Hindlimb muscle (tissue), 1 donor: Measurements from ENCODE around the gene CD300C. TPM values are rescaled to one million over a fixed set of nuclear protein-coding genes. Genes with fewer than 3 reads are reported as not detected.
"Not testable (repeated sequence)": the region's sequence is repeated elsewhere in the genome, so short reads cannot be mapped to it uniquely, and the experiment has no call there.

Experiments
- DNase-seq: peaks from one replicate; pipeline ENCODE4 v3.0.0-alpha.2; 2013
- polyA plus RNA-seq: library from polyadenylated mRNA; unstranded; fragments of 120-200 nt; gene quantifications from one replicate; pipeline ENCODE4 v1.2.1, GENCODE V29; 2013; ENCODE audit not compliant: insufficient read length

Gene CD300C
- 1.0 TPM for polyA plus RNA-seq

DNA sequence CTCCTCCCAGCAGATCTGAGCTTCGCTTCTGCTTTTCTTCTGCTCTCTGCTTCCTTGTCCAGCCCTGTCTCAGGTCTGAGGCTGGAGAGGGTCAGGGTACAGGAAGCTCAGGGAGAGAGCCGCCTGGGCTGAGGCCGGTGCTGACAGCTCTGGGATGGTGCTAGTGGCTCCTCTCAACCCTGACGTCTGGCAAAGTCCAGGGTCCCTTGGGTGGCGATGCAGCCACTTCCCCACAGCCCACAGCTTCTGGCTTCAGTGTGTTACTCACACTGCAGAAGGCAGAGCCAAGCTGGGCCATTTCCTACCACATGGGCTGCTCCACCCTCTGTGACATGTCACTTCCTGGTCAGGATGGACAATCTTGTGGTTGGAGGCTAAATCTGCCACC is at the start of gene CD300C:
Gene CD300C, minus strand, starts transcription at position 273 of the 388 bp plus-strand sequence. CDS start 333 bp downstream, outside the sequence.
- DNase-seq = no peak

GRCh38 chr17:74595037-74595750 is 49.3 kb upstream of the CD300C start:
- DNase-seq = no peak

GRCh38 chr17:74592087-74592990 is 46.4 kb upstream of the CD300C start, which contains the start of gene CD300LD:
Gene CD300LD (minus strand): TSS chr17:74592283. CDS start chr17:74592202, 81 bp downstream.
- no peak for DNase-seq

DNA sequence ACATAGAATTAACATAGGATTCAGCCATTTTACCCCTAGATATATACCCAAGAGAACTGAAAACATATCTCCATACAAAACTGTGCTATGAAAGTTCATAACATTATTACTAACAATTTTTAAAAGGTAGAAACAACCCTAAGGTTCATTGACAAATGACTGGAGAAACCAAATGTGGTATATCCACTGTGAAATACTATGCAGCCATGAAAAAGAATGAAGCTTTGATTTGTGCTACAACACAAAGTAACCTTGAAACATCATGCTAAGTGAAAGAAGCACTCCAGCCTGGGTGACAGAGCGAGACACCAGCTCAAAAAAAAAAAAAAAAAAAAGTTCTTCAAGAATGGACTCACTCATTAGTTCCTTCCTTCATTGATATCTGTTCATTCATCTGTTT is 45.6 kb upstream of the CD300C start:
- no peak for DNase-seq

DNA sequence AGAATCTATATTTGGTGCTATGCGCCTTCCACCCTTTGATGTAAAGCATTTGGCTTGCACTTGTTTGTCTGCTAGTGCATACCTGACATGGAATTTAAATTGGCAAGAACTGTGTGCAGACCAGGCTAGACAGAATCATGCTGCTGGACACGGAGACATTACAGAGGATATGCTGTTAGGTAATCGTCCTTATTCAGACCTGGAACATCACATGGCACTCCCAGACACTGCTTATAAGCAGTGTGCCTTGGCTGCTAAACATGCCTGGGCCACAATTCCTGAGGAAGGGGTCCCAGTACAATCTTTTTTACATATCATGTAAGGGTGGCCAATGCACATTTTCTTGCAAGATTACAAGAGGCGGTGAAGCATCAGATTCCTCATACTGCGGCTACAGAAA is 39.8 kb upstream of the CD300C start:
- DNase-seq = no peak

- DNase-seq = no peak
Measured at GRCh38 chr17:74584292-74585060, 38.6 kb upstream of the CD300C start.

DNA sequence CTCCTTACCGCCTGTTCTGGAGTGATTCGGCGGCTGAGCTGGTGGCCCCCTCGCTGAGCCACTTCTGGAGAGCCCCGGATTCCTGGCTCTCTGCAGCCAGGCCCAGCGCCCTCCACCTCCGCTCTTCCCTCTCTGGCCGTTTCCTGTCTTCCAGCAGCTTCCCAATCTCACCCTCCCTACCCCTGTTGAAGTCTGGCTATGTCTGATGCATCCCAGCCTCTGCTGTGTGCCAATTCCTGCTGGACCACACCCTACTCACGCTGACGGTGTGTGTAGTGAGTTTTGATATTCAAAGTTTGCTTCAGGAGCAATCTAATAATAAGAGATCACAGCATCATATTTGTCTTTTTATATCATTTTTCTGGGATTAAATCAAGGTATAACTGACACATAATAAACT is 36.7 kb upstream of the CD300C start:
- DNase-seq = no peak

GRCh38 chr17:74579900-74580299 is 34.0 kb upstream of the CD300C start:
- no peak for DNase-seq

DNA sequence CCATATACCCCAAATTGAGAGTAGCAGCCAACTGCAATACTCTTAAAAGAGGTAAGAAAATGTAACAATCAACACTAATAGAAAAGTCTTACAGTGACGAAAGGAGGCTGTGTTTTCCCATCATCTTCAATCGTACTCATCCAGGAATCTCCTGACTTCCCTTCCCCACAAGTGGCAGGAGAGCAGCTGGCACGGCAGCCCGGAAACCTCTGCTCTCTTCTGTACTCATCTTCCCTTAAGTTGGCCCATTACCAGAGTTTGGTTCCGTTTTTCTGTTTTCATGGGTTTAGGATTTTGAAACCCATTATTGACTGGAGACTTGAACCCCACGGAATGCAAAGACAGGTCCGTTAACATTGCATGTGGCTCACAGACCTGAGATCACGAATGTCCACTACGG is 33.1 kb upstream of the CD300C start:
- DNase-seq = no peak

DNA sequence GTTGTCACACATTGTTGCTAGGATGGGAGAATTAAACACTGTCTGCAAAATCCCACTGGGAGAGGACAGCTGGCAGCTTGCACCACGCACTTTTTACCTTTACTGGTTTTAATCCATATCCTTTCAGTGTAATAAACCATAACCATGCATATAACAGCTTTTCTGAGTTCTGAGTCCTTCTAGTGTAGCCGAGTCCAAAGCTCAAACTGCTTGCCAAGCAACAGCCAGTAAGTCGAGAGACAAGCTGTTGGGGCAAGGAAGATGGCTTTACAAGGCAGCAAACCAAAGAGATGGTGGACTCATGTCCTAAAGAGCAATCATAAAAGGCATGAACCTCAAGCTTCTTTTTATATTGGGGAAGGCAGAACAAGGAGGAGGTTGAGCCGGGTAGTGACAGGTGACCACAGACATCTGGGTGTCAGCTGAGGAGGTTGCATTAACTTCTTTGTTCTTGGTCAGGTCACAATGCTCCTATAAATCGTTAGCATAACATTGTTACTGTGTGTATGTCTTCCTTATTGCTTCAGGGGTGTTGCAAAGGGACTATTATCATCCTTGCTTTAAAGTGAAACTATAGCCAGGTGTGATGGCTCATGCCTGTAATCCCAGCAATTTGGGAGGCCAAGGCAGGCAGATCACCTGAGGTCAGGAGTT is 28.7 kb upstream of the CD300C start:
- DNase-seq = no peak

- DNase-seq = not testable (repeated sequence)
Measured at GRCh38 chr17:74573635-74574034, 27.7 kb upstream of the CD300C start.

DNA sequence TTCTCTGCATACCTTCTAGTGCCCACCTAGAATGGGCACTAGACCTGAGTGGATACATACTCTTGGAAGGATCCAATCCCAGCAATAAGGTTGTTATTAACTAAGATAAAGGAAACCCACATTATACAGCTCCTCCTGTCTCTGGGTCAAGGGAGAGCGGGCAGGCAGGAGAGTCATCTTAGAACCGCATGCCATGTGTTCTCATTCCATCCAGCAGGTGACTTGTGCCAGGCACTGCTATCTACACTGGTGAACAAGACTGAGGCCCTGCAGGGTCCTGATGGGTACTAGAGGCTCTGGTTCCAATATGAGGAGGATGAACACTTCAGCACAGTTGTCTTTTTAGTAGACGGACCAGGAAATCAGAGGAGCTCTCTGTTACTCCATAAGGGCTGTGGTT is 27.3 kb upstream of the CD300C start:
- no peak for DNase-seq

GRCh38 chr17:74571621-74572270 is 25.8 kb upstream of the CD300C start:
- DNase-seq = no peak

GRCh38 chr17:74569020-74570003 is 23.4 kb upstream of the CD300C start:
- peak; percentile 27 for DNase-seq

DNA sequence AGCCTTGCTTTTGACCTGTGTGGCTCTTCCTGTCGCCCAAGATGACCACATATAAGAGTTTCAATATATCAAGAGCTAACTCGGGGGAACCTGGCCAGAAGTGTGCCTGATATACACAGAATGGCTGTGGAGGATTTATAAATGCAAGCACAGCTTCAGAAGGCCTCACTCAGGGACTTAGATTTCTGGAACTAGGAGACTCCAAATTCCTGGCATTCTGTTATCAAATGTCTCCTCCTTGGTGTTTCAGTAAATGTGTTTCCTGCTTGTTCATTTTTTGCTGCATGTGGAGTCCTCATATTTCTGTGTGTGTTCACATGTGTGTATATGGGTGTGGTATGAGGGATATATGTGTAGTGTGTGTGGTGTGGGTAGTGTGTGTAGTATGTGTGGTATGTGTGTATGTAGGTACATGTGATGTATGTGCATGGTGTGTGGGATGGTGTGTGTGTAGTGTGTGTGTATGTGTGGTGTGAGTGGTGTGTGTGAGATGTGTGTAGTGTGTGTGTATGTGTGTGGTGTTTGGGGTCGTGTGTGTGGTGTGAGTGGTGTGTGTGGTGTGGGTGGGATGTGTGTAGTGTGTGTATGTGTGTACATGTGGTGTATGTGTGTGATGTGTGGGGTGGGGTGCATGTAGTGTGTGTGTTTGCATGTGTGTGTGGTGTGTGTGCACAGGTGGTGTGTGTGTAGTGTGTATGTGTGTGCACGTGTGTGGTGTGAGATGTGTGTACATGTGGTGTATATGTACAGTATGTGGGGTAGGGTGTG is 22.4 kb upstream of the CD300C start:
- no peak for DNase-seq

- DNase-seq = no peak
Measured at GRCh38 chr17:74567397-74567796, 21.5 kb upstream of the CD300C start, which contains the start of gene CD300H. Gene CD300H (minus strand): TSS chr17:74567509.

DNA sequence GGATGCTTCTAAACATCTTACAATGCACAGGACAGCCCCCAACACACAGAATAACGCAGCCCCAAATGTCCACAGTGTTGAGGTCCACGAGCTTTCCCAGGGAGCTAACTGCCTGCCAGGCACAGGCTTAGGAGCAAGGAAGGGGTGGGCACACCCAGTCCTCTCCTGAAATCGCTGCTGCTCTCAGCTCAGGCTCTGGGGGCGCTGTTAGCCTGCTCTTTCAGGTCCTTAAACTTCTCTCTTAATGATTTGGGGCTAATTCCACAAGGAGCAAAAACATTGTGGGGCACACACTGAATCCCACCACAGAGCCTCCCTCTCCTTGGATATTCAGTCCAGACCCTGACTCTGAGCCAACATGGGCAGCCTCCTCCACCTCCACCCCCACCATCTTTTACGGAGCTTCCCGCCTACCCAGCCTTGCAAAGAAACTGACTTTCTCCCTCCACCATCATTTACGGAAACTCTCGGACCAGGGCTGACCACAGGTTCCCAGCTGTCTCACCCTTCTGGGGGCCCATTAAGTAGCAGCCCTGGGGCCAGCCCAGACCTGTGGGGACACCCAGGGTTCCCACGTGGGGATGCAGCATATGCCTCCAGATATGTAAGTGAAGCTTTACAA is 20.3 kb upstream of the CD300C start:
- DNase-seq = no peak

- no peak for DNase-seq
Measured at GRCh38 chr17:74565126-74565525, 19.2 kb upstream of the CD300C start.

GRCh38 chr17:74563358-74563757 is 17.4 kb upstream of the CD300C start:
- no peak for DNase-seq
